Measurements from ENCODE around the gene SEMA4D.
"Not testable (repeated sequence)": the region's sequence is repeated elsewhere in the genome, so short reads cannot be mapped to it uniquely, and the experiment has no call there.

Gene SEMA4D

DNA sequence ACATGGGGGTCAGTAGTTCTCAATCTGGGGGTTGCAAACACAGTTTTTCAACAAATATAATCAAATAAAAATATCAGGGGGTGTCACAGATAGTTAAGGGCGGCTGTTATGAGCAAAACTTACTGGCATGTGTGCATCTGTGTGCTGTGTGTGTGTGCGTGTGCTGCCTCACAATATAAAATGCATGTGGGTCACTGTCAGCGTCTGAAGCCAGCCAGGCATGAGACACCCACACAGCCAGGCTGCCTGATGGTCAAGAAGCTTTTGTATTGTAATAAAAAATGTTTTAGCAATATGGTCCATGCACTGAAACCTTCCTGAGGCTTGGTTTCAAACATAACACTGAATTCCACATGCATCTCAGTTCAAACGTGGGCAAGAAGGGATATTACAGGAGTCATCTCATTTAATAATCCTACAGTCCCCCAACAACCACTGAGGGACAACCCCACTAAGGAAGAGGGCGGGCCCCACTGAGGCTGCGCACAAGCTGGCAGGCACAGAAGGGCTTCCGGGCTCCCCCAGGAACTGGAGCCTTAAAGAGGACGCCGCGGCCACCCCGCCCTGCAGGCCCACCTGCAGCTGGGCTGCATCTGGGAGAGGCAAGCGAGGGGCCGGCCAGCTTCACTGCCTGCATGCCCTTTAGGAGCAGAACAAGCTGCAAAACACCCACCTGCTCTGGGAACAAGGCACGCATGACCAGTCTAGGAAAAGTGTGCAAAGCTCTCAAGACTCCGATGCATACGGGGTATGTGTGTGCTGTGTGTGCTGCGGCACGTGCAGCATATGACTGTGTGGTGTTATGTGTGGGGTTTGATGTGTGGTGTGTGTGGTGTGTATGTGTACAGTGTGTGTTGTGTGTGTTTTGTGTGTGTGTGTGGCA, 14.1 kb downstream of the SEMA4D start:
- peak; percentile 40 to 59 for DNase-seq (ENCODE audit: low read depth in 1 of 2, low spot score in 1 of 2)

DNA sequence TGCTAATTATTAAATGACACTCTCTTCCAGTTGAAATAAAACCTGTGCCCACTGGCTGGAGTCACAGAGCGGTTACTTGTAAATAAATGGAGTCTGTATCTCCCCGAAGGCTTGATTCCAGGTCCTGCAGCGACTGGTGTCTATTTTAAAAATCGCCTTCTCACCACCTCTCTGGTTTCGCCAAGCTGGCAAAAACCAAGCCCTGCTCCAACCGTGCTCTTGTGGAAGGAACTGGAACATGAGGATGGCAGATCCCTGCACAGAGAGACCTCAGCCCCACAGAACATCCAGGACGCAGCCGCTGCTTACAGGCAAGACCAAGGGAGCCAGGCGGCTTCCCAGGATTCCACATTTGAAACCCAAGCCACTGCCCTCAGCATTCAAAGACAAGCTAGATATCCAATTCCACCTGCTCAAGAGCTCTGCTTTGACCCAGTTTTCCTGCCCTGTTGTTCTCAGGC, 15.0 kb downstream of the SEMA4D start:
- DNase-seq (ENCODE audit: low read depth in 1 of 2, low spot score in 1 of 2) = no peak

DNA sequence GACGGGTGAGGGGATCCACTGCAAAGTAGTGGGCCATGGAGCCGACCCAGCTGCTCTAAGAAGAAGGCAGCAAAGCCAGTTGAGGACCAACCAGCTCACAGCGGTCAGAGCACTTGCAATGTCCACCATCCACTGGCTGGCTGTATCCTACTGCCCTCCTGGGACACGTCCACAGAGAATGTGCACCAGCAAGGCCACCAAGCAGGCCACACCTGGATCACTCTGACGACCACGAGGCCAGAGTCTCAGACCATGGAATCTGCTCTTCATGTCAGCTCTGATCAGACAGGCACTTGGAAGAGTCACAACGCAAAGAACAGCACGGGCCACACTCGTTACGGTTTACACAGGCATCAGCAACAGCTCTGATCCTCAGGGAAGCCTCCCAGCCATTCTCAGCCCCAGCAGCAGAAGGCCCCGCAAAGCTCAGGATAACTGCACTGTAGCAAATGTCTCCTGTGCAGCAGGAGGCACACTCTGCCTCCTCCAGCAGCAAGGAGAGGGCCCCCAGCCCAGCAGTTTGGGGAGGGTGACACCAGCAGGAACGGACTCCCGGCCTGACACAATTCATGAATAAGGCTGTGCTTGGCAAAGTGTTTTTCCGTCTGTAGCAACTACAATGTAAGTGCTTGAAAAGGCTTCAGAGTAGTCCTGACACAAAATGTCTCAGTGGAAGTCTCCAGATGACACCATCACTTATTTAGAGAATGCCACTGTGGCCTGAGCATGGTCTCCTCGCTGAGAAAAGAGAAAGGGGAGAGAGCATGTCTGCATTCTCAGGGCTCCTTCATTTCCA, 15.7 kb downstream of the SEMA4D start:
- DNase-seq (ENCODE audit: low read depth in 1 of 2, low spot score in 1 of 2) = no peak

DNA sequence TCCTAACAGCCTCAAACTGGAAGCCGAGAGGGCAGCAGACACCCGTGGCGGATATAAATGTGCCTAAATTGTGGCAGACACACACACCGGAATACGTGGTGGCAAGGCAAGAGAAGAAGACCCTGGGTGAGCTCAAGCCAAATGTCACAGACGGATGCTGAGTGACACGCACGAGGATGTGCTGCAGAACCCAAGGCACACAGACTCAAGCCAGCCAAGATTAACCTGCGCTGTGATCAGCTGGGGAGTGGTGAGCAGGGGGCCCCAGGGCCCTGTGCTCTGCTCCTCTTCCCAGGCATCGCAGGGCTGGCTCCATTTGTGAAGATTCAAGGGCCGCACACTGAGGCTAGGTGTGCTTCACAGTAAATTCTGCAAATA, 16.4 kb downstream of the SEMA4D start:
- DNase-seq (ENCODE audit: low read depth in 1 of 2, low spot score in 1 of 2) = no peak

DNA sequence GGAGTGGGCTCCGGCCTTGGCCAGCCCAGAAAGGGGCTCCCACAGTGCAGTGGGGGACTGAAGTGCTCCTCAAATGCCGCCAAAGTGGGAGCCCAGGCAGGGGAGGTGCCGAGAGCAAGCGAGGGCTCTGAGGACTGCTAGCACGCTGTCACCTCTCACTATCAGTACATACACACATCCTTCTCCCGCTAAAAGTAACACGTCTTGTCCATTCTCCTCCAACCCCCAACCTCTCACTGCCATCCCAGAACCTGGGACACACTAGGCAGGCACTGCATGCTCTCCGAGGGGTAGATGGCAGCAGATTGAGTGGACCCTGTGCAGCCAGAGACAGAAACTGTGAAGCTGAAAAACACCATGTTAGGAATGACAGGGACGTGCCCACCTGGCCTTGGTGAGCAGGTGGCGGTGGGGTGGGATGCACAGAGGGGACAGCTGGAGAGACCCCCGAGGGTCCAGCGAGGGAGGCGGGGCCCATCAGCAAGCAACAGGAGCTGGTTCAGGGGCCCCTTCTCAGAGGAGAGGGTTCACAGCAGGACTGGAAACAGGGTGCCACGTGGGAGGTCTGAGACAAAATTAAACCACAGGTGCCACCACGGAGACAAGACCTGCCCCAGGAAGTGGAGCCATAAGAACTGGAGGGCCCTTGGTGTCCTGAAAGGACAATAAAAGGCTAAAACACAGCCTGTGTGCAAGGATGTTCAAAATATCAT, 16.9 kb downstream of the SEMA4D start:
- no peak for DNase-seq (ENCODE audit: low read depth in 1 of 2, low spot score in 1 of 2)

DNA sequence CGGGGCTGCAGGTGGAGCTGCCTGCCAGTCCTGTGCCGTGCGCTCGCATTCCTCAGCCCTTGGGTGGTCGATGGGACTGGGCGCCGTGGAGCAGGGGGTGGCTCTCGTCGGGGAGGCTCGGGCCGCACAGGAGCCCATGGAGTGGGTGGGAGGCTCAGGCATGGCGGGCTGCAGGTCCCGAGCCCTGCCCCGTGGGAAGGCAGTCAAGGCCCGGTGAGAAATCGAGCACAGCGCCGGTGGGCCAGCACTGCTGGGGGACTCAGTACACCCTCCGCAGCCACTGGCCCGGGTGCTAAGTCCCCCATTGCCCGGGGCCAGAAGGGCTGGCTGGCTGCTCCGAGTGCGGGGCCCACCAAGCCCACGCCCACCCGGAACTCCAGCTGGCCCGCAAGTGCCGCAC, 17.5 kb downstream of the SEMA4D start:
- not testable (repeated sequence) for DNase-seq (ENCODE audit: low read depth in 1 of 2, low spot score in 1 of 2)

DNA sequence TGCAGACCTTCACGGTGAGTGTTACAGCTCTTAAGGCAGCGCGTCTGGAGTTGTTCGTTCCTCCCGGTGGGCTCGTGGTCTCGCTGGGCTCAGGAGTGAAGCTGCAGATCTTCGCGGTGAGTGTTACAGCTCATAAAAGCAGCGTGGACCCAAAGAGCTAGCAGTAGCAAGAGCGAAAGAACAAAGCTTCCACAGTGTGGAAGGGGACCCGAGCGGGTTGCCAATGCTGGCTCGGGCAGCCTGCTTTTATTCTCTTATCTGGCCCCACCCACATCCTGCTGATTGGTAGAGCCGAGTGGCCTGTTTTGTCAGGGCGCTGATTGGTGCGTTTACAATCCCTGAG, 18.3 kb downstream of the SEMA4D start:
- DNase-seq (ENCODE audit: low read depth in 1 of 2, low spot score in 1 of 2) = not testable (repeated sequence)

DNA sequence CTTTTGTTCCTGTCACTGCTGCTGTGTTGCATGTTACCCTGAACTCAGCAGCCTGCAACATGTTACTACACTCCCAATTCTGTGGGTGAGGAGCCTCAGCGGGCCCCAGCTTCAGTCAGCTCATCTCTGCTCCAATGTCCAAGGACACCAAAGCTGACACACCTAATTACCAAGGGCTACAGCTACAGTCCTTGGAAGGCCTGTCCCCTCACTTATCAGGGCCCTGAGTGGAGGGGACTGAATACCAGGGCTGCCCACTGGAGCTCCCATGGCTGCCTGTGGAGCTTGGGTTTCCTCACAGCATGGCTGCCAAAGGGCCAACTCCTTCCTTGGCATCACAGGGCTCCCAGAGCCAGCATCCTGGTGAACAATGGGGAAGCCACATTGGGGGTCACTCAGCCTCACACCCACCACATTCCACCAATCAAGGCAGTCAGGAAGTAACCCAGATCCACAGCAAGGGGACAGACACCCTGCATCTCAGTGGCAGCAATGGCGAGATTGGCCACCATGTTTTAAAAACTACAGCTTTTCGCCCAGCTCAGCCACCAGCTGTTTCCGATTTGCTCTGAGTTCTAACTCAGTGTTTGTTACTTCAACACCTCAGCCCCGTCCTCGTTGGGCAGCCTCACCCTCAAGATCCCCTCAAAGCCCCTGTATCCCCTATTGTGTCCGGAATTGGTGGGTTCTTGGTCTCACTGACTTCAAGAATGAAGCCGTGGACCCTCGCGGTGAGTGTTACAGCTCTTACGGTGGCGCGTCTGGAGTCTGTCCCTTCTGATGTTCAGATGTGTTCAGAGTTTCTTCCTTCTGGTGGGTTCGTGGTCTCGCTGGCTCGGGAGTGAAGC, 18.9 kb downstream of the SEMA4D start:
- no peak for DNase-seq (ENCODE audit: low read depth in 1 of 2, low spot score in 1 of 2)

DNA sequence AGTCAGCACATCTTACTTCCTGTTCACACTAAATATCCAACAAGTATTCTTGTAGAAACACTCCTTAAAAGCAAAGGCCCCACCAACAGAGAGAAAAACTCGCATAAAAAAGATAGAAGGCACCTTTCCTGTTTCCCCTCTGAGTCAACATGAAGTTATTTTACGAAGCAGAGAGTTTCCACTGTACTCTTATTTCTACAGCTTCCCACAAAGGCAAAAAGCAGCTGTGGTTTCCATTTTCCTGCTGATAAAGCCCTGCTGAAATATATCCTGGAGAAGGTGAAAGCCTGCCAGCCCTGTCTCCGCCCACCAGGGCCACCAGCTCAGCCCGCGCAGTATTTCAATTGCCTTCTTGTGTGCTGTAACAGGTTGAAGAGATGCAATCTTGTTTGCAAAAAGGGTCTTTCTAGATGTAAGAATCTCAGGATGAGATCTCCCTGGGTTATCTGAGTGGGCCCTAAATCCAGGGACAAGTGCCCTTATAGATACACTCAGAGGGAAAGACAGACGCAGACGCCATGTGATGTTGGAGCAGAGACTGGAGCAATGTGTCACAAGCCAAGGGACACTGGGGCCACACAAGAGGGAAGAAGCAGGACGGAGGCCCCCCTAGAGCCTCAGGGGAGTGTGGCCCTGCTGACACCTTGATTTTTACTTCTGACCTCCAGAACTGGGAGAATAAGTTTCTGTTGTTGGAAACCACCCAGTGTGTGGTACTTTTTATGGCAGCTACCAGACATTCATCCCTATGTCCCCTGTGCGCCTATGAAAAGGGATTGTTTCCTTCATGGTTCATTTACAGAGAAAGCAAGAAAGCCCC, 19.9 kb downstream of the SEMA4D start:
- no peak for DNase-seq (ENCODE audit: low read depth in 1 of 2, low spot score in 1 of 2)

DNA sequence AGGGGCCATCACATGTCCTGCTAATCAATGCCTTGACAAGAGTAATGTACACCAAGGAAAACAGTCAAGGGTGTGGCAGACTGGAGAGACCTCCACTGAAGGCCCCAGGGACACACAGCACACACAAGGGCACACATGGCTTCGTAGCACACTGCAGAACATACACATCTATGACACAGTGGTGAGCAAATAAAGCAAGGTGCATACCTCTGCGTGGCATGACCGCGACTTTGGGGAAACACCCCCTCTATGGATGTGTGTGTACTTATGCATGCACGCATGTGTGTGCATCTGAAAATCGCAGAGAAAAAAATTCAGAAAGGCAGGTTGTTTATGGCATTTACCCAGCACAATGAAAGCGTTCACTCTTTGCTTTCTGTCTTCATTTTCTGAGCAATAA, 20.5 kb downstream of the SEMA4D start:
- DNase-seq (ENCODE audit: low read depth in 1 of 2, low spot score in 1 of 2) = no peak

DNA sequence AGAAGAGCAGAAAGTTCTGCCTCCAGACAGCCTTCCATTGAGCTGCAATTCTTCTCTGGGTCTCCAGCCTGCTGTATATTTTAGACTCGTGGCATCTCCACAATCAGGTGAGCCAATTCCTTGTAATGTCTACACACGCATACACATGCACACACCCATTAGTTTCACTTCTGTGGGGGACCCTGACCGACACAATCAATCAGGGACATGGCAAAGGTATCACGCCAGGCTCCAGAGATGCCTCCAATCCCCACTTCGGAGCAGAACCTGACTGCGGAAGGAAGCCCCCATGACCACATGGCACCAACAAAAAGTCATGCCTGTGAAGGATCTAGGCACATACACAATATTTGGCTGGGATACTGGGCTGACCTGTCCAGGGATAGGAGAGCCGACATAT, 21.4 kb downstream of the SEMA4D start:
- DNase-seq (ENCODE audit: low read depth in 1 of 2, low spot score in 1 of 2) = no peak

DNA sequence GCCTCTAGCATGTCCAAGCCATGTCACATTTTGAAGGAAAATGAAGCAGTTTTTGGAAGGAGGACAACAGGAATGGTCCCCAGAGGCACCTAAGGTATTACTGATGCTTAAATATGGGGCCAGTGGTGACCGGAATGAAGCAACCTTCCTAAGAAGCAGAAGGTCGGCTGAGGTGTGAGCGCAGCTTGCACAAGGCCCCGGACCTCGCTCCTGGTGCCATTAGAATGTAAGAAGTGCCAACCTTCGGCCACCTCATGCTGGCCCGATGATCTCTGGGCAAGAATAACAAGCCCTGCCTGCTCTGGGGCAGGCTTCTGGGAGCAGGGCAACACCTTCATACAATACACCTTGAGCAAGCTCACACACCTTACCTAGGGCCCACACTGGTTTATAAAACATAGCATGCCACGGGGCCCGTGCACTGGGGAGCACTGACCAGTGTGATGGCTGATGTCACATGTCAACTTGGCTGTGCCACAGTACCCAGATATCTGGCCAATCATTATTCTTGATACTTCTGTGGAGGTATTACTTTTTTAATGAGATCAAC, 21.9 kb downstream of the SEMA4D start:
- DNase-seq (ENCODE audit: low read depth in 1 of 2, low spot score in 1 of 2) = no peak

DNA sequence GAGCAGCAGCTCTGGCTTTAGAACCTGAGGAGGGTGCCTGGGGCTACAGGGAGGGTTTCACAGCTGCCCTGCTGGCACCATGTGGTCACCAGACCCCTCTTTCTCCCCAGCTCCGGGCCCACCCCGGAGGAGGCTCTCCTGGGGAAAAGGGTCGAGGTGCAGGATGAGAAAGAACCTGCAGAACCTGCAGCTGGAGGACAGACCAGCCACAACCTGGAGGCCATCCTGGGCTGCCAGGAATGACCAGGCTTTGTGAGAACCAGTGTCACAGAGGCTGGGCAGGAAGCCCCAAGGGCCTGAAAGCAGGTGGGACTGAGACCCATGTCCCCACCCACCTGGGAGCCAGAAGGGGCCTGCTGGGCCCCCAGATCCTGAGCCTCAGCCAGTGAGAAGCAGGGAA, 23.0 kb downstream of the SEMA4D start:
- no peak for DNase-seq (ENCODE audit: low read depth in 1 of 2, low spot score in 1 of 2)

DNA sequence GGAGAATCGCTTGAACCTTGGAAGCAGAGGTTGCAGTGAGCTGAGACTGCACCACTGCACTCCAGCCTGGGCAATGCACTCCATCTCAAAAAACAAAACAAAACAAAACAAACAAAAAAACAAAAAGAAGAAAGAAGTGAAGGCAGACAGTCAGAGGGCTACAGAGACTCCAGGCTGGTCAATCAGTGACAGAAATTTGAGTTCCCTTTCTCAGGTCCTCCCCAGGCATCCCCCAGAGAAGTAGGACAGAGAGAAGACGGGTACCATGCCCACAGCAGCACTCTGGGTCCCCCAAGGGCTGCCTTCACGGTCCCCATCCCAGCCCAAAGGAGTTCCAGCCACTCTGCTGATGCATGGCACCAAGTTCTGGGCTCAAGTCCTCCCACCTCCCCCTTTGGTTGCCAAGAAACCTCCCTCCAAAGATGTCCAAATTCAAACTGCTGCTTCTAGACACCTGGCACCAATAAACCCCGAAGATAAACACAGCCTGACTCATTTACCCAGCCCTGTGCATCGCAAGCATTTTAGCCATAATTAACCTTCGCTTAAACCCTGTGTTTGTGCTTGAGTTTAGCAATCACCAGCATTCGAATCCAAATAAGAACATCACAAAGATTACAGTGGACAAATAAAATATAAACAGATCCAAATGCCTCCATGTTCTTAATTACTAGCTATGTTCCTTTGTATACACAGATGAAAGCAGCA, 24.0 kb downstream of the SEMA4D start:
- DNase-seq (ENCODE audit: low read depth in 1 of 2, low spot score in 1 of 2) = no peak

DNA sequence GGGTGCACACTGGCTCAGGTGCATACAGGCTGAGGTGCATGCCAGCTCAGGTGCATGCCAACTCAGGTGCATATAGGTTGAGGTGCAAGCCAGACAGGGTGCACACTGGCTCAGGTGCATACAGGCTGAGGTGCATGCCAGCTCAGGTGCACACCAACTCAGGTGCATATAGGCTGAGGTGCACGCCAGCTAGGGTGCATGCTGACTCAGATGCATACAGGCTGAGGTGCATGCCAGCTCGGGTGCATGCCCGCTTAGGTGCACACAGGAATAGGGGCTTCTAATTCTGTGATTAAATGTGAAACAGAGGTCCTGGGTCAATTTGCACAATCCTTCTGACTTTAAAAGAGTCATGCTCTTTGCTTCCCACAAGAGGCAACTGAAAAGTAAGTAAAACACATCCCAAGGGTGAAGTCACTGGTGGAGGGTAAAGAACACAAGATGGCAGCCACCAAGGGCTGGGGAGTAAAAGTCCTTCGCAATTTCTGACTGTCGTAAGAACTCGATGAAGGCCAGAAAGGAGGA, 26.1 kb downstream of the SEMA4D start:
- not testable (repeated sequence) for DNase-seq (ENCODE audit: low read depth in 1 of 2, low spot score in 1 of 2)

DNA sequence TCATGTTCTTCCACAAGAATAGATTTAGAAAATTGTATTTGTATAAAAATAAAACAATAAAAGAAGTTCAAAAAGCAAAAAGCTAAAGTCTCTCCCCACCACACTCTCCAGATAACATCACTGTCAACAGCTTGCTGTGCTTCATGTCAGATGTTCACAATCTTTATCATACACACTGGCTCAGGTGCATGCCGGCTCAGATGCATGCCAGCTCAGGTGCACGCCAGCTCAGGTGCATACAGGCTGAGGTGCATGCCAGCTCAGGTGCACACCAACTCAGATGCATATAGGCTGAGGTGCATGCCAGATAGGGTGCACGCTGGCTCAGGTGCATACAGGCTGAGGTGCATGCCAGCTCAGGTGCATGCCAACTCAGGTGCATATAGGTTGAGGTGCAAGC, 26.5 kb downstream of the SEMA4D start:
- DNase-seq (ENCODE audit: low read depth in 1 of 2, low spot score in 1 of 2) = no peak

DNA sequence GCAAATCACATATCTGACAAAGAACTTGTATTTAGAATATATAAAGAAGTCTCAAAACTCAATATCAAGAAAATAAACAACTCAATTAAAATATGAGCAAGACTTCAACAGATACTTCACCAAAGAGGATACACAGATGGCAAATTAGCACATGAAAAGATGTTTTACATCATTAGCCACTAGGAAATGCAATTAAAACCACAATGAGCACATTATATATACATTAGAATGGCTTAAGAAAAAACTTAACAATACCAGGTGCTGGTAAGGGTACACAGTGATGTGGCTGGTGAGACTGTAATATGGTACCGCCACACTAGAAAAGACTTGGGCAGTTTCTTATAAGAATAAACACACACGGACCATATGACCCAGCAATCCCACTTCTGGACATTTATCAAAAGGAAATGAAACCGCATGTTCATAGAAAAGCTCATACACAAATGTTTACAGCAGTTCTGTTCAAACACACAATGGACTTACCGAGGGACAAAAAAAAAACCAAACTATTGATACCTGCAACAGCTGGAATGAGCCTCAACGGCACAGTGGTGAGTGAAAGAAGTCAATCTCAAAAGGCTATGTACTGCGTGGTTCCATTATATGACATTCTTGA, 27.6 kb downstream of the SEMA4D start:
- DNase-seq (ENCODE audit: low read depth in 1 of 2, low spot score in 1 of 2) = no peak

DNA sequence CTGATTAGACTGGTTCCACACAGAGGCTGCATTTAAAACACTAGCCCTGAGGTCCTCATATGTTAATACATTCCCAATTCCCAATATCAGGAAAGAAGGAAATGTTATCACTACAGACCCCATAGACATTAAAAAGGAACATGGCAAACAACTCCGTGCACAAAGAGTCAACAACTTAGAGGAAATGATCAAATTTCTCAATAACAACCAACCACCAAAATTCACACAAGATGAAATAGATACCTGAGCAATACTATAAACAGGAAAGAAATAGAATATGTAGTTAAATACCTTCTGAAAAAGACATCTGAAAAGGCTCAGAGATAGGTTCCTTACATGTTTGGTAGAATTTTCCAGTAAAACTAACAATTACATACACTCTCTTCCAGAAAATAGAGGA, 28.9 kb downstream of the SEMA4D start:
- DNase-seq (ENCODE audit: low read depth in 1 of 2, low spot score in 1 of 2) = no peak

Measured in stimulated activated CD4-positive, alpha-beta T cell treated with anti-CD3 and anti-CD28 coated beads, Interleukin-15, amount 100 ng/mL, for 1 hour (primary cell).